Gastrocnemius medialis (tissue), 4 donors: ENCODE data around the gene MTG2. TPM values are rescaled to one million over a fixed set of nuclear protein-coding genes. Genes with fewer than 3 reads are reported as not detected.

Source experiments
- ATAC-seq, 2 donors: fragments of 150-250 bp; one replicate each; pipeline ENCODE4 v1.9.1; 2016
- DNase-seq, 2 donors: peaks; one replicate each; pipeline ENCODE4 v3.0.0-alpha.2; 2019
- H3K27ac ChIP-seq, 4 donors: fragments of 200-600 bp; sonication (generic); 1 replicate in 1 of 4; 2 replicates in 3 of 4; pipeline ENCODE4 v1.5.1; 2016 to 2018; ENCODE audit warnings: mild to moderate bottlenecking in 2 of 4, moderate library complexity in 1 of 4
- H3K27me3 ChIP-seq, 3 donors: fragments of 200-600 bp; sonication (generic) in 2 of 3; 1 replicate in 1 of 3; 2 replicates in 2 of 3; pipeline versions ENCODE4 v1.5.1 to v1.6.0; 2016 to 2019; ENCODE audit warnings: mild to moderate bottlenecking in 1 of 3, moderate library complexity in 1 of 3
- H3K36me3 ChIP-seq, 2 donors: fragments of 200-600 bp; sonication (generic) in 1 of 2; one replicate each; pipeline ENCODE4 v1.5.1; 2017 to 2018
- H3K4me1 ChIP-seq, 2 donors: fragments of 200-600 bp; sonication (generic) in 1 of 2; one replicate each; pipeline ENCODE4 v1.5.1; 2016 to 2017; ENCODE audit warnings: mild to moderate bottlenecking in 2 of 2
- H3K4me3 ChIP-seq, 4 donors: fragments of 200-600 bp; sonication (generic) in 3 of 4; 1 replicate in 1 of 4; 2 replicates in 3 of 4; pipeline ENCODE4 v1.5.1; 2016 to 2019; ENCODE audit warnings: mild to moderate bottlenecking in 2 of 4
- H3K9me3 ChIP-seq, 3 donors: fragments of 200-600 bp; sonication (generic) in 2 of 3; 1 replicate in 1 of 3; 2 replicates in 2 of 3; pipeline ENCODE4 v1.5.1; 2016 to 2019
- CTCF ChIP-seq, 5 experiments: fragments of 450-650 bp in 3 of 5; fragments of 200-600 bp in 2 of 5; sonication (generic) in 2 of 5; IDR thresholded peaks in 4 of 5; conservative IDR thresholded peaks in 1 of 5; 1 replicate in 4 of 5; 2 replicates in 1 of 5; pipeline ENCODE4 v1.5.1; 2016 to 2019; ENCODE audit warnings: antibody characterized with exemption in 5 of 5, mild to moderate bottlenecking in 3 of 5, moderate library complexity in 3 of 5
- POLR2A ChIP-seq, 2 donors: fragments of 450-650 bp; IDR thresholded peaks; one replicate each; pipeline ENCODE4 v1.6.1; 2017; ENCODE audit warnings: antibody characterized with exemption in 2 of 2, mild to moderate bottlenecking in 2 of 2, moderate library complexity in 2 of 2
- in situ Hi-C, 4 donors: fragments of 200-750 bp; cut with MboI; loops; one replicate each; pipeline versions ENCODE4 v1.15.0 to v1.8.0; 2017; ENCODE audit warnings: low sequenced_read_pairs in 4 of 4
- intact Hi-C: fragments of 100-400 bp; cut with DNase I; formaldehyde crosslinking; loops from one replicate; pipeline ENCODE4 v1.15.1; 2023; ENCODE audit warnings: low total_unique reads
- total RNA-seq, 4 donors: library from RNA; depleted of rRNA; stranded (reverse); fragments of >200 nt; gene quantifications; one replicate each; pipeline versions ENCODE4 v1.1.0 to v1.2.3, GENCODE V29; 2016

The MTG2 gene
- total RNA-seq, 4 donors from 2014 or later = 21.0 to 50.8 (median 29.3) TPM

- in situ Hi-C loops (no loop called here), intact Hi-C loops (no loop called here)
- DNase-seq (no peak), ATAC-seq (no peak)
- Histone ChIP-seq H3K4me3 (no peak overlapping the region), H3K4me1 (peaks cover 12 to 13% of the 10 kb centered on the region in 2 donors), H3K36me3 (peaks cover 0 to 7% of the 10 kb centered on the region in 2 donors), H3K9me3 (no peaks in the 10 kb centered on the region), H3K27ac (no peak overlapping the region), H3K27me3 (peaks cover 10 to 16% (median 11%) of the 10 kb centered on the region in 3 donors)
- TF ChIP-seq CTCF (IDR thresholded peaks at IDR 0.05 in 4 of 5, conservative IDR thresholded peaks at IDR 0.05 in 1 of 5) (no peak), POLR2A (IDR thresholded peaks at IDR 0.05) (no peak)
These were observed 25.4 kb downstream of the MTG2 start for GRCh38 chr20:62208061-62208794.

- Histone ChIP-seq H3K4me1 (peaks cover 12 to 13% of the 10 kb centered on the region in 2 donors), H3K36me3 (no peaks in the 10 kb centered on the region), H3K4me3 (no peak overlapping the region), H3K27ac (no peak overlapping the region), H3K27me3 (peaks cover 13 to 20% (median 16%) of the 10 kb centered on the region in 3 donors), H3K9me3 (no peaks in the 10 kb centered on the region)
- peak; percentile 48 to 91 for ATAC-seq
- DNase-seq = peak in 1 of 2 donors; percentile 71
- in situ Hi-C loops (no loop called here), intact Hi-C loops (no loop called here)
- TF ChIP-seq CTCF (IDR thresholded peaks at IDR 0.05 in 4 of 5, conservative IDR thresholded peaks at IDR 0.05 in 1 of 5) = peak in 2 of 5 experiments; percentile 17 to 43
- no peak for TF ChIP-seq POLR2A (IDR thresholded peaks at IDR 0.05)
These were observed 26.2 kb downstream of the MTG2 start for GRCh38 chr20:62208795-62209755.

GRCh38 chr20:62209850-62210495, 27.1 kb downstream of the MTG2 start:
- in situ Hi-C loops (no loop called here), intact Hi-C loops (no loop called here)
- DNase-seq (no peak), ATAC-seq (no peak)
- Histone ChIP-seq H3K27me3 (peaks cover 22 to 25% (median 25%) of the 10 kb centered on the region in 3 donors), H3K9me3 (no peaks in the 10 kb centered on the region), H3K36me3 (no peaks in the 10 kb centered on the region), H3K4me1 (peaks cover 12 to 13% of the 10 kb centered on the region in 2 donors), H3K4me3 (no peak overlapping the region), H3K27ac (no peak overlapping the region)
- no peak for TF ChIP-seq POLR2A (IDR thresholded peaks at IDR 0.05)
- no peak for TF ChIP-seq CTCF (IDR thresholded peaks at IDR 0.05 in 4 of 5, conservative IDR thresholded peaks at IDR 0.05 in 1 of 5)

GRCh38 chr20:62210496-62210855, 27.6 kb downstream of the MTG2 start:
- H3K27ac ChIP-seq = no peak overlapping the region
- H3K4me1 ChIP-seq = peaks cover 12 to 13% of the 10 kb centered on the region in 2 donors
- peaks cover 25 to 27% (median 27%) of the 10 kb centered on the region in 3 donors for H3K27me3 ChIP-seq
- intact Hi-C loops (no loop called here), in situ Hi-C loops (no loop called here)
- TF ChIP-seq CTCF (IDR thresholded peaks at IDR 0.05 in 4 of 5, conservative IDR thresholded peaks at IDR 0.05 in 1 of 5) (no peak), POLR2A (IDR thresholded peaks at IDR 0.05) (no peak)
- ATAC-seq = no peak
- no peaks in the 10 kb centered on the region for H3K9me3 ChIP-seq
- H3K4me3 ChIP-seq = no peak overlapping the region
- DNase-seq = no peak
- no peaks in the 10 kb centered on the region for H3K36me3 ChIP-seq
